HCT116 (cell line): Measurements from ENCODE around the gene WDR72.

ENCODE experiments used
- CTCF ChIP-seq, 3 experiments: fragments of 200-600 bp in 1 of 3; sonication (generic) in 1 of 3; IDR thresholded peaks in 2 of 3; conservative IDR thresholded peaks in 1 of 3; 2 replicates each; pipeline ENCODE4 v1.5.1; 2012 to 2017; ENCODE audit warnings: low read depth in 2 of 3, low read length in 2 of 3, antibody characterized with exemption in 1 of 3, borderline replicate concordance in 1 of 3, control low read depth in 1 of 3, mild to moderate bottlenecking in 1 of 3, mixed read lengths in 1 of 3, mixed run types in 1 of 3, moderate library complexity in 1 of 3; ENCODE audit not compliant: insufficient read depth in 1 of 3
- POLR2A ChIP-seq: IDR thresholded peaks from 2 replicates; pipeline ENCODE4 v1.7.0; 2011; ENCODE audit warnings: borderline replicate concordance; ENCODE audit not compliant: insufficient read depth, insufficient read length; ENCODE audit errors: extremely low read depth
- RAD21 ChIP-seq: IDR thresholded peaks from 2 replicates; pipeline ENCODE4 v1.6.1; 2012; ENCODE audit warnings: low read depth, mild to moderate bottlenecking
- YY1 ChIP-seq: IDR thresholded peaks from 2 replicates; pipeline ENCODE4 v1.6.1; 2011; ENCODE audit warnings: low read length, low read depth, moderate library complexity, mild to moderate bottlenecking; ENCODE audit not compliant: insufficient replicate concordance; ENCODE audit errors: extremely low read depth

GRCh38 chr15:53588773-53589172, 170.7 kb downstream of the WDR72 start:
- TF ChIP-seq CTCF (IDR thresholded peaks at IDR 0.05 in 2 of 3, conservative IDR thresholded peaks at IDR 0.05 in 1 of 3; ENCODE audit: borderline replicate concordance in 1 of 3, insufficient read depth in 1 of 3, low read depth in 2 of 3, low read length in 2 of 3) (no peak), POLR2A (no peak), YY1 (no peak), RAD21 (no peak)
